Measurements from ENCODE around the gene SIRT6. TPM values are rescaled to one million over a fixed set of nuclear protein-coding genes. Genes with fewer than 3 reads are reported as not detected.

The SIRT6 gene
- total RNA-seq, 1 donor from 2014 or later: 12.9 TPM

DNA sequence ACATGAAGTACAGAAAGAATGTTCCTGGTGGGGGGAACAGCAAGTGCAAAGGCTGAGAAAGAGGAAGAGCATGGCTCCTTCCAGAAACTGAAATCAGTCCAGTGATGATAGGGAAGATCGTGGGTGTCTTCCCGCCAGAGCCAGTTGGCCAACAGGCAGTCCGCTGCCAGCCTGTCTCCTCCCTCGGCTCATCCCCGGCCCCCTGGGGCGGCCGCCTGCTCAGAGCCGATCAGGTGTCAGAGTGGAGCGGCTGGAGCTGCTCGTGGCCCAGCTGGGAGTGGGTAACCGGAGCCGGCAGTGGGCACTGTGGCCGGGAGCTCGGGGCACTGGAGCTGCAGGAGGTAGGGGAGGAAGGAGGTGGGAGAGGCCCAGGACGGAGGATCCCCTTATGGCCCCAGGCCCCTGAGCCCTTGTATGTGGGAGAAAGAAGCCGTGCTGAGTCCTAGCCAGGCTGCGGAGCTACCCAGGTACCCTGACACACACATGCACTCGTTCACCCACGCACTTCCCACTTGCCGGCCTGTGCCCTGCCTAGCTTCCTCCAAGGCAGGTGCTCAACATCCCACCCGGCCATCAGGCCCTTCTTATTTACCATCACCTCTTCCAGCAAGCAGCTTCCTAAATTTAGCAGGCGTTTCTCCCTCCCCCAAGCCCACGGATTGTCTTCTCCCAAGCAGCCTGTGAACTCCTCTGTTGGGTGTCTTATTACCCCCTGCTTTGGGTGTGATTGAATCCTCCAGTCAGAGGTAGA lies 1.8 kb upstream of the SIRT6 start:
- Histone ChIP-seq H3K4me1 (peaks cover 25% of the 10 kb centered on the region), H3K4me3 (no peak overlapping the region), H3K27ac (replicated peaks) (no peak overlapping the region), H3K27me3 (ENCODE audit: low read depth) (peaks cover 9% of the 10 kb centered on the region), H3K9me3 (replicated peaks) (no peaks in the 10 kb centered on the region), H3K36me3 (peaks cover 14% of the 10 kb centered on the region)
- TF ChIP-seq, protein P1, sequence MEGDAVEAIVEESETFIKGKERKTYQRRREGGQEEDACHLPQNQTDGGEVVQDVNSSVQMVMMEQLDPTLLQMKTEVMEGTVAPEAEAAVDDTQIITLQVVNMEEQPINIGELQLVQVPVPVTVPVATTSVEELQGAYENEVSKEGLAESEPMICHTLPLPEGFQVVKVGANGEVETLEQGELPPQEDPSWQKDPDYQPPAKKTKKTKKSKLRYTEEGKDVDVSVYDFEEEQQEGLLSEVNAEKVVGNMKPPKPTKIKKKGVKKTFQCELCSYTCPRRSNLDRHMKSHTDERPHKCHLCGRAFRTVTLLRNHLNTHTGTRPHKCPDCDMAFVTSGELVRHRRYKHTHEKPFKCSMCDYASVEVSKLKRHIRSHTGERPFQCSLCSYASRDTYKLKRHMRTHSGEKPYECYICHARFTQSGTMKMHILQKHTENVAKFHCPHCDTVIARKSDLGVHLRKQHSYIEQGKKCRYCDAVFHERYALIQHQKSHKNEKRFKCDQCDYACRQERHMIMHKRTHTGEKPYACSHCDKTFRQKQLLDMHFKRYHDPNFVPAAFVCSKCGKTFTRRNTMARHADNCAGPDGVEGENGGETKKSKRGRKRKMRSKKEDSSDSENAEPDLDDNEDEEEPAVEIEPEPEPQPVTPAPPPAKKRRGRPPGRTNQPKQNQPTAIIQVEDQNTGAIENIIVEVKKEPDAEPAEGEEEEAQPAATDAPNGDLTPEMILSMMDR (IDR thresholded peaks at IDR 0.05; ENCODE audit: borderline replicate concordance): no peak
- no peak for DNase-seq
- intact Hi-C loops (cut with micrococcal nuclease): no loop called here

DNA sequence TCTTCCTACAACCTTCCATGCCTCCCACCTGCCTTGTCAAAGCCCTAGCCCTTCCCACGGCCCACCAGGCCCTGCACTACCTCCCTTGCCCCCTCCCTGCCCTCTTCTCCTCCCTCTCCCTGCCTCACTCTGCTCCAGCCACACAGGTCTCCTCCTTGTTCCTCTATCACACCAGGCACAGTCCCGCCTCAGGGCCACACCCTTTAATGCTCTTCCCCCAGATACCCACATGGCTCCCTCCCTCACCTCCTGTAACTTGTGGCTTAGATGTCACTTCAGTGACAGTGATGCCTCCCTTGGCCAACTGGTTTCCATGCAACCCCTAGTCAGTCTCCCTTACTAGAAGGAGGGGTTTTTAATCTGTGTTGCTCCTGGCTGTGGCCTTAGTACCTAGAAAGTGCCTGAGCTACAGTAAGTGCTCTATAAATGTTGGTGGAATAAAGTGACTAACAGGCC lies 1.3 kb downstream of the SIRT6 start:
- no peaks in the 10 kb centered on the region for H3K27me3 ChIP-seq (ENCODE audit: low read depth)
- H3K9me3 ChIP-seq (replicated peaks): no peaks in the 10 kb centered on the region
- H3K4me3 ChIP-seq: peak overlapping the region; percentile 93
- peaks cover 41% of the 10 kb centered on the region for H3K36me3 ChIP-seq
- H3K27ac ChIP-seq (replicated peaks): no peak overlapping the region
- intact Hi-C loops (cut with micrococcal nuclease): no loop called here
- H3K4me1 ChIP-seq: peaks cover 25% of the 10 kb centered on the region
- DNase-seq: no peak
- TF ChIP-seq, protein P1 (IDR thresholded peaks at IDR 0.05; ENCODE audit: borderline replicate concordance): no peak

DNA sequence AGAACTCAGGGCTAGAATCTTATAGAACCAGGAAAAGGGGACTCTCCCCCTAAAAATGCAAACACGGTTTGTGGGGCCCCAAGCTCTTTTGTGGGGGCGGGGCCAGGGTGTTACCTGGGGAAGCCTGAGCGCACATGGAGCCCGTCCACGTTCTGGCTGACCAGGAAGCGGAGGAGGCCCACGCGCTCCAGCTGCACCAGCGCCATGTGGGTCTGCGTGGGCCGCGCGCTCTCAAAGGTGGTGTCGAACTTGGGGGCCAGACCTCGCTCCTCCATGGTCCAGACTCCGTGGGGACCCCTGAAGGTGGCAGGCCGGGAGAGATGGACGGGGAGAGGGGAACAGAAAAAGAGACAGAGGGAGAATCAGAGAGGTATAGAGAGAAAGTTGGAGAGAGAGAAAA lies 3.4 kb downstream of the SIRT6 start:
- TF ChIP-seq, protein P1 (IDR thresholded peaks at IDR 0.05; ENCODE audit: borderline replicate concordance): no peak

DNA sequence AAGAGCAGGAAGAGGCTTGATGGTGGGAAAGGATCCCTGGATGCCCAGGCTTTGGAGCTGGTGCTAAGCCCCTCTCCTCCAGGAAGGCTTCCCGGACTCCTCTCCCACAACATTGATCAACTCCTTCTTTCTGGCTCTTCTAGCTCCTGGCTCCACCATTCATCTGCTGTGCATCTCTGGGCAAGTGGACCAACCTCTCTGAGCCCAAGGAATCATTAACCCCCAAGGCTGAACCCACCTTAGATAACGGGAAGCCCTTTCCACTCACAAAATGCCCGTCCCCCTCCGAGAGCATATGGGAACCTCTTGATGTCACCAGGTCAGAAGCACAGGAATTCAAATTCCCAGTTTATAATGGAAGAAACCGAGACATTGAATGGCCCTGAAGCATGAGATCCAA lies 5.2 kb downstream of the SIRT6 start:
- Histone ChIP-seq H3K27ac (replicated peaks) (no peak overlapping the region), H3K4me1 (peaks cover 20% of the 10 kb centered on the region), H3K27me3 (ENCODE audit: low read depth) (peaks cover 8% of the 10 kb centered on the region), H3K9me3 (replicated peaks) (no peaks in the 10 kb centered on the region), H3K36me3 (peaks cover 58% of the 10 kb centered on the region), H3K4me3 (no peak overlapping the region)
- intact Hi-C loops (cut with micrococcal nuclease): no loop called here
- no peak for DNase-seq
- TF ChIP-seq, protein P1 (IDR thresholded peaks at IDR 0.05; ENCODE audit: borderline replicate concordance): no peak

More for the DNA sequence above, 3.4 kb downstream of the SIRT6 start:
- Histone ChIP-seq H3K27me3 (ENCODE audit: low read depth) (no peaks in the 10 kb centered on the region), H3K4me3 (no peak overlapping the region), H3K36me3 (peaks cover 58% of the 10 kb centered on the region), H3K27ac (replicated peaks) (no peak overlapping the region), H3K4me1 (peaks cover 25% of the 10 kb centered on the region), H3K9me3 (replicated peaks) (no peaks in the 10 kb centered on the region)
- intact Hi-C loops (cut with micrococcal nuclease): no loop called here
- no peak for DNase-seq

DNA sequence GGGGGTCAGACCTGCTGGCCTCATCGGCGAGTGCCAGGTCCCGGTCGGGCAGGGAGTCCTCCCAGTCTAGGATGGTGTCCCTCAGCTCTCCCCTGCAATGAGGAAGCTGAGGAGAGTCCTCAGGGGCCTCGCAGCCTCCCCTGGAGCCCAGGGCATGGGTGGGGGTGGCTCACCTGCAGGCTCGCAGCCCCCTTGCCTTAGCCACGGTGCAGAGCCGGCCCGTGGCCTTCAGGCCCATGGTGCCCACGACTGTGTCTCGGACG lies 6.8 kb downstream of the SIRT6 start:
- TF ChIP-seq, protein P1 (IDR thresholded peaks at IDR 0.05; ENCODE audit: borderline replicate concordance): no peak
- Histone ChIP-seq H3K4me1 (peaks cover 6% of the 10 kb centered on the region), H3K9me3 (replicated peaks) (no peaks in the 10 kb centered on the region), H3K27me3 (ENCODE audit: low read depth) (peaks cover 21% of the 10 kb centered on the region), H3K27ac (replicated peaks) (no peak overlapping the region), H3K4me3 (no peak overlapping the region), H3K36me3 (peaks cover 58% of the 10 kb centered on the region)
- no peak for DNase-seq
- intact Hi-C loops (cut with micrococcal nuclease): no loop called here

Data from left ventricle myocardium inferior (tissue), 1 donor.